Measurements from ENCODE around the gene AJAP1.

Gene AJAP1

DNA sequence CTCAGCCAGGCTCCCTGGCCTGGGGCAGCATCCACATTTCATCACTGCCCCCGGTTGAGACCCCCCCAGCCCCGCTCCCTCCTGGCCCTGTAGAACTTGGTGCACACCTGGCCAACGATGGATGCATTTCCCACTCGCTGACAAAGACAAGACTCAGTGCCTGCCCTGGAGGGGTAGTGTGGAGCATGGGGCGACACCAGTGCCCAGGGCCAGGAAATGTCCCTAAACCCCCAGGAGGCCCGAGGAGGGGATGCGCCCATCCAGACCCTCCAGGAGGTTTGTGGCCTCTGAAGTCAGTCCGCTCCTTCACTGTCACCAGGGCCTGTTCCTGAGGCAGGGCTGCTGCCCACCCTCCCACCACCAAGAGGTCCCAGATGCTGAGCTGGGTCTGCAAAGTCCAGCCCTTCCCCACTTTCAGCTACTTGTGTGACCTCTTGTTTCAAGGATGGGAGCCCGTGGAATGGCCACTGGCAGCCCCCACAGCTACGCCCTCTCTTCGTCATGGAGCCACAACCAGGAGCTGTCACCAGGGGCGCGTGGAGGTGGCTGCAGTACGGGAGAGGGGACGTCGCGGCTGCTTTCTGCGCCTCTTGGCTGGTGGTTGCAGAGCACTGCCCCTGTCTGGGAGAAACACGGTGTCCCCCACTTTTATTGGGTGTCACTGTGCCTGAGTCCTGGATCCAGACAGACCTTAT, 35.7 kb downstream of the AJAP1 start:
- H3K4me3 ChIP-seq (ENCODE audit: low read depth, low read length) = no peak overlapping the region
- TF ChIP-seq, protein P1, sequence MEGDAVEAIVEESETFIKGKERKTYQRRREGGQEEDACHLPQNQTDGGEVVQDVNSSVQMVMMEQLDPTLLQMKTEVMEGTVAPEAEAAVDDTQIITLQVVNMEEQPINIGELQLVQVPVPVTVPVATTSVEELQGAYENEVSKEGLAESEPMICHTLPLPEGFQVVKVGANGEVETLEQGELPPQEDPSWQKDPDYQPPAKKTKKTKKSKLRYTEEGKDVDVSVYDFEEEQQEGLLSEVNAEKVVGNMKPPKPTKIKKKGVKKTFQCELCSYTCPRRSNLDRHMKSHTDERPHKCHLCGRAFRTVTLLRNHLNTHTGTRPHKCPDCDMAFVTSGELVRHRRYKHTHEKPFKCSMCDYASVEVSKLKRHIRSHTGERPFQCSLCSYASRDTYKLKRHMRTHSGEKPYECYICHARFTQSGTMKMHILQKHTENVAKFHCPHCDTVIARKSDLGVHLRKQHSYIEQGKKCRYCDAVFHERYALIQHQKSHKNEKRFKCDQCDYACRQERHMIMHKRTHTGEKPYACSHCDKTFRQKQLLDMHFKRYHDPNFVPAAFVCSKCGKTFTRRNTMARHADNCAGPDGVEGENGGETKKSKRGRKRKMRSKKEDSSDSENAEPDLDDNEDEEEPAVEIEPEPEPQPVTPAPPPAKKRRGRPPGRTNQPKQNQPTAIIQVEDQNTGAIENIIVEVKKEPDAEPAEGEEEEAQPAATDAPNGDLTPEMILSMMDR (IDR thresholded peaks at IDR 0.05; ENCODE audit: borderline replicate concordance, insufficient read depth, low read depth, low read length) = no peak

DNA sequence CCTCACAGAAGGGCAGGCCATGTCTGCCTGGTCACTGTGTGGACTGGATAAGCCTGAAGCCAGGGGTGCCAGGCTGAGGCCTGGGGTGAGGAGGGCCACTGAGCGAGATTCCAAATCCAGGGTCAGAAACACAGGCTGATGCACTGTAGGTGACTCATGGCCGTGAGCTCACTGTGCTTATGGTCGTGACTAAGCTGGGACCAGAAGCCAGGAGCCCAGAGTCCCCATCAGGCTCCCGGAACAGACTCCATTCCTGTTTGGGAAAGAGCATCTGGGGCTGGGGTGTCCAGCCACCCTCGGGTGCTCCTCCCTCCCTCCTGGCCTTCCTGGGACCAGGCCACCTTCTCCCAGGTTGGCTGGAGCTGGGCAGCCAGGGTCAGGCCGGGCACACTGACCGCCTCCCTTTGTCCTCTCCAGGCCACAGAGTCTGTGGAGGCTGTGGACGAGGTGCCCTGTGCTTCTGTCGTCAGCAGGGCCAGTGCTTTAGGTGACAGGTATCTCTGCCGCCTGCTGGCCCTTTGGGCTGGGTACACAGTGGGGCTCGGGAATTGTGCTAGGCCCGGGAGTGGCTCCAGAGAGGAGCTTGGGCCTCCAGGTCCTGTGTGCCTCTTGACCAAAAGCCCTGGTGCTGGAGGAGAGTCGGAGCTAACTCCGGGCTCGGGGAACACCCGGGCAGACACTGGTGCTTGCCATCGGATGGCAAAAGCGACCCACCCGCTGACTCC, 36.7 kb downstream of the AJAP1 start:
- TF ChIP-seq, protein P1 (IDR thresholded peaks at IDR 0.05; ENCODE audit: borderline replicate concordance, insufficient read depth, low read depth, low read length) = no peak
- no peak overlapping the region for H3K4me3 ChIP-seq (ENCODE audit: low read depth, low read length)

DNA sequence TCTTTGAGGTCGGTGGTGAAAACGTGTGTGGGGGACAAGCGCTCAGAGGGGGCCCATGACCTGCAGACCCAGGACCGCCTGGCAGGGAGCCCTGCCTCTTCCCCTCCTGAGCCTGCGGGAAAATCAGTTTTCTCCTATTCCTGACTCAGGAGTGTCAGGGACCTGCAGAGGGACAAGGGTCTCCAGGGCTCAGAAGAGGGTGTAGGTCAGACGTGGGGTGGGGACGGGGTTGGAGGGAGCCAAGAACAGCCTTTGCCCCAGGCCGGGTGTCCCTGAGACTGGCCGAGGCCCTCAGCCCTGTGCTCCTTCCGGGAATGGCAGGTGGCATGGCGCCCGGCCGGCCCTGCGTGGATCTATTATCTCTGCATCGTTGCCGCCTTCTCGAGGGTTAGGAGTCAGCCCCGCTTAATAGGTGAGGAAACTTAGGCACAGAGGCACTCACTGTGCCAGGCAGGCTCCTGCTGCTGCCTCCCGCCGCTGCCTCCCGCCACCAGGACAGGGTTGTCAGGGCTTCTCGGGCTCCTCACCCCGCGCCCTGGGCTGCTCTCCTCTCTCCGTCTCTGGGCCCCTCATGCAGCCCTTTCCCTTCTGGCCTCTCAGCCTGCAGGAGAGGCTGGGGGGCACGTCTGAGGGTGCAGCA, 37.5 kb downstream of the AJAP1 start:
- TF ChIP-seq, protein P1 (IDR thresholded peaks at IDR 0.05; ENCODE audit: borderline replicate concordance, insufficient read depth, low read depth, low read length) = no peak
- no peak overlapping the region for H3K4me3 ChIP-seq (ENCODE audit: low read depth, low read length)

DNA sequence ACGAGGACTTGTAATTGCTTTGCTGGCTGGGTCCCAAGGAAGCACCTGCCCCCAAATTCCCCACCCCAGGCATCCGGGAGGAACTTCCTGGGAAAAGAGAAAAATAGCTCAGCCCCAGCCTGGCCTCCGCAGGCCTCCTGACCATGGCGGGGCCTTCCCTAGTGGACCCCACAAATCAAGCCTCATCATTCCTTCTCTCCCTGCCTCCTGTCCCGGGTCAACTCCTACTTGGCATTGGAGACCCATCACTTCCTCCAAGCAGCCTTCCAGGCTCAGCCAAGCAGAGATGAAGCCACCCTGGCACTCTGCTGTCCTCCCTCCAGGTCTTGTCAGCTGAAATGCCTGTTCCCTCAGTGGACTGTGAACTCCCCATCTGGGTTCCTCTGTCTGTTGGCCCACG, 38.0 kb downstream of the AJAP1 start:
- TF ChIP-seq, protein P1 (IDR thresholded peaks at IDR 0.05; ENCODE audit: borderline replicate concordance, insufficient read depth, low read depth, low read length) = no peak
- H3K4me3 ChIP-seq (ENCODE audit: low read depth, low read length) = no peak overlapping the region

DNA sequence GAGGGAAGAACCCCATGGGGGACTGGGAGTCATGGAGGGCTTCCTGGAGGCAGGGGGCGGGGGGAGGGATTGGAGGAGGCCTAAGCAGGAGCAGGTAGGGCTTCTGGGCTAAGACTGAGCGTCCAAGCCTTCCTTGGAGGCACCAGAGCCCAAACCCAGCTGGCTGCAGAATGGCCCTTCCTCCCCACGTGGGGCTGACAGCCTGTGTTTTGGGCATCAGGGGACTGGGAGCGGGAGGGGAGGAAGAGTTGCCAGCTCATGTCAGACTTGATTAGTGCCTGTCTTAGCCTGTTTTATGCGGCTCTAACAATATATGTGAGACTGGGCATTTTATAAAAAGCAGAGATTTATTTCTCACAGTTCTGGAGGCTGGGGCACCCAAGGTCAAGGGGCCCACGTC, 38.9 kb downstream of the AJAP1 start:
- TF ChIP-seq, protein P1 (IDR thresholded peaks at IDR 0.05; ENCODE audit: borderline replicate concordance, insufficient read depth, low read depth, low read length) = no peak
- H3K4me3 ChIP-seq (ENCODE audit: low read depth, low read length) = no peak overlapping the region

DNA sequence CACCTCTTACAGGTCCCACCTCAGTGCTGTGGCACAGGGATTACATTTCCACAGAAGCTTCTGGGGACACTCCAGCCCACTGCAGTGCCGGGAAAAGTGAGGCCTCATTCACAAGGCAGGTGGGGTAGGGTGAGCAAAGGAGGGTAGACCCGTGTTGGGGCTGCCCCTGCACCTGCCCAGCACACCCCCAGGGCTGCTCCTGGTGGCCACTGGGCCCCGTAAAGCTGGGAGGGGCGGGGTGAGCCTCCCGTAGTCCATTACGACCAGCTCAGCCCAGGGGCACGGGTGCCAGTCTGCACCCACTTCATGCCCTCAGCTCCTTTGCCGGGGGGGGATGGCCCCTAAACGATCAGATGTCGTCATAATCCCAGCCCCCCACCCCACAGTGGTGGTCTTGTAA, 39.5 kb downstream of the AJAP1 start:
- TF ChIP-seq, protein P1 (IDR thresholded peaks at IDR 0.05; ENCODE audit: borderline replicate concordance, insufficient read depth, low read depth, low read length) = no peak

More for the DNA sequence above, 39.5 kb downstream of the AJAP1 start:
- no peak overlapping the region for H3K4me3 ChIP-seq (ENCODE audit: low read depth, low read length)
